ENCODE data around the gene PRAMEF25. TPM values are rescaled to one million over a fixed set of nuclear protein-coding genes. Genes with fewer than 3 reads are reported as not detected.
"Not testable (repeated sequence)": the region's sequence is repeated elsewhere in the genome, so short reads cannot be mapped to it uniquely, and the experiment has no call there.

Gene PRAMEF25
- not detected in 2 replicates for total RNA-seq (2014; rRNA removed; shearing (Covaris generic))

GRCh38 chr1:13070474-13070873 lies at the start of gene PRAMEF25:
Gene PRAMEF25 (plus strand): TSS chr1:13070774. CDS start chr1:13073694, 2,920 bp downstream.
- not testable (repeated sequence) for DNase-seq (ENCODE audit: low spot score)

- not testable (repeated sequence) for DNase-seq (ENCODE audit: low spot score)
Observed at GRCh38 chr1:13056475-13056874, 14.1 kb upstream of the PRAMEF25 start, which contains the start of gene PRAMEF27. Gene PRAMEF27 (minus strand): TSS chr1:13056575. CDS start chr1:13053659, 2,916 bp downstream.

- DNase-seq (ENCODE audit: low spot score): not testable (repeated sequence)
Observed at GRCh38 chr1:13116754-13117153, 46.2 kb downstream of the PRAMEF25 start, which contains the start of gene HNRNPCL2. Gene HNRNPCL2 (minus strand): TSS chr1:13116854. CDS start chr1:13116400, 454 bp downstream.

Other genes starting within 250 kb of the PRAMEF25 start
- not detected in 2 replicates for gene PRAMEF11, start 239.4 kb upstream of the PRAMEF25 start, total RNA-seq (2014; rRNA removed; shearing (Covaris generic))
- not detected in 2 replicates for gene HNRNPCL1, start 222.1 kb upstream of the PRAMEF25 start, total RNA-seq (2014; rRNA removed; shearing (Covaris generic))
- gene PRAMEF2, start 213.7 kb upstream of the PRAMEF25 start, total RNA-seq (2014; rRNA removed; shearing (Covaris generic)): not detected in 2 replicates
- gene PRAMEF4, start 184.6 kb upstream of the PRAMEF25 start, total RNA-seq (2014; rRNA removed; shearing (Covaris generic)): not detected in 2 replicates
- gene PRAMEF10, start 172.5 kb upstream of the PRAMEF25 start, total RNA-seq (2014; rRNA removed; shearing (Covaris generic)): not detected in 2 replicates
- not detected in 2 replicates for gene PRAMEF7, start 154.2 kb upstream of the PRAMEF25 start, total RNA-seq (2014; rRNA removed; shearing (Covaris generic))
- not detected in 2 replicates for gene PRAMEF6, start 123.2 kb upstream of the PRAMEF25 start, total RNA-seq (2014; rRNA removed; shearing (Covaris generic))
- not detected in 2 replicates for gene PRAMEF27, start 14.2 kb upstream of the PRAMEF25 start, total RNA-seq (2014; rRNA removed; shearing (Covaris generic))
- not detected in 2 replicates for gene HNRNPCL3, start 10.0 kb upstream of the PRAMEF25 start, total RNA-seq (2014; rRNA removed; shearing (Covaris generic))
- not detected in 2 replicates for gene HNRNPCL2, start 46.1 kb downstream of the PRAMEF25 start, total RNA-seq (2014; rRNA removed; shearing (Covaris generic))
- not detected in 2 replicates for gene PRAMEF26, start 85.2 kb downstream of the PRAMEF25 start, total RNA-seq (2014; rRNA removed; shearing (Covaris generic))
- gene HNRNPCL4, start 94.9 kb downstream of the PRAMEF25 start, total RNA-seq (2014; rRNA removed; shearing (Covaris generic)): not detected in 2 replicates
- not detected in 2 replicates for gene PRAMEF9, start 101.1 kb downstream of the PRAMEF25 start, total RNA-seq (2014; rRNA removed; shearing (Covaris generic))
- gene PRAMEF13, start 130.6 kb downstream of the PRAMEF25 start, total RNA-seq (2014; rRNA removed; shearing (Covaris generic)): not detected in 2 replicates
- gene PRAMEF18, start 155.4 kb downstream of the PRAMEF25 start, total RNA-seq (2014; rRNA removed; shearing (Covaris generic)): not detected in 2 replicates
- gene PRAMEF5, start 183.4 kb downstream of the PRAMEF25 start, total RNA-seq (2014; rRNA removed; shearing (Covaris generic)): not detected in 2 replicates
- gene PRAMEF8, start 214.4 kb downstream of the PRAMEF25 start, total RNA-seq (2014; rRNA removed; shearing (Covaris generic)): not detected in 2 replicates
- not detected in 2 replicates for gene PRAMEF33, start 232.8 kb downstream of the PRAMEF25 start, total RNA-seq (2014; rRNA removed; shearing (Covaris generic))
- gene PRAMEF15, start 244.8 kb downstream of the PRAMEF25 start, total RNA-seq (2014; rRNA removed; shearing (Covaris generic)): not detected in 2 replicates